IgD-negative memory B cell (primary cell): Measurements from ENCODE around the gene CALHM4. TPM values are rescaled to one million over a fixed set of nuclear protein-coding genes. Genes with fewer than 3 reads are reported as not detected.

Experiments used
- H3K27ac Mint-ChIP-seq, 3 donors: one replicate each; pipeline ENCODE4 v1.8.0; 2020 to 2022; ENCODE audit warnings: mild to moderate bottlenecking in 3 of 3, mixed read lengths in 3 of 3, moderate library complexity in 1 of 3
- H3K27me3 Mint-ChIP-seq: one replicate; pipeline ENCODE4 v1.8.0; 2021; ENCODE audit warnings: mixed read lengths
- H3K36me3 Mint-ChIP-seq: one replicate; pipeline ENCODE4 v1.8.0; 2020; ENCODE audit warnings: mild to moderate bottlenecking, mixed read lengths
- H3K4me1 Mint-ChIP-seq, 3 donors: one replicate each; pipeline ENCODE4 v1.8.0; 2020 to 2022; ENCODE audit warnings: mixed read lengths in 3 of 3, mild to moderate bottlenecking in 1 of 3
- H3K4me3 Mint-ChIP-seq, 4 donors: one replicate each; pipeline ENCODE4 v1.8.0; 2020 to 2022; ENCODE audit warnings: mild to moderate bottlenecking in 4 of 4, mixed read lengths in 4 of 4, moderate library complexity in 3 of 4
- H3K9me3 Mint-ChIP-seq, 3 donors: one replicate each; pipeline ENCODE4 v1.8.0; 2020 to 2021; ENCODE audit warnings: mixed read lengths in 3 of 3, mild to moderate bottlenecking in 1 of 3
- polyA plus RNA-seq: library from polyadenylated mRNA; unstranded; fragments of 300-500 nt; fragmentation: Illumina TruSeq; gene quantifications from one replicate; pipeline ENCODE4 v1.2.3, GENCODE V29; 2021

CALHM4 gene, protein sequence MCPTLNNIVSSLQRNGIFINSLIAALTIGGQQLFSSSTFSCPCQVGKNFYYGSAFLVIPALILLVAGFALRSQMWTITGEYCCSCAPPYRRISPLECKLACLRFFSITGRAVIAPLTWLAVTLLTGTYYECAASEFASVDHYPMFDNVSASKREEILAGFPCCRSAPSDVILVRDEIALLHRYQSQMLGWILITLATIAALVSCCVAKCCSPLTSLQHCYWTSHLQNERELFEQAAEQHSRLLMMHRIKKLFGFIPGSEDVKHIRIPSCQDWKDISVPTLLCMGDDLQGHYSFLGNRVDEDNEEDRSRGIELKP
- polyA plus RNA-seq, result not detected

DNA sequence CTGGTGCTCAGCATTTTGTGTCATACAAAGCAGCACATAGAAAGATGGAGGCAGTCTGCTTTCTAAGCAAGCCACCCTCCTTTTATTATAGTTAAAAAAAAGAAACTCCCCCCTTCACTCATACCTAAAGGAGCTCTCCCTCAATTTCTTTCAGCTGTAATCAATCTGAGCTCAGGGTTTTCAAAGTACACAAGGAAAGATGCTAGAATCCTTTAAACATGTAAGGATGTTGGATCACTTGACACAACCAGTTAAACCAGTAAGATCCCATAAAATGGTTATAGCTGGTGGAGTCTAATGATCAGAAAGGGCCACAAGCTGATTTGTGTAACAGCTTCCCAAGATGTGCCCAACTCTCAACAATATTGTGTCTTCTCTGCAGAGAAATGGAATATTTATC is at the start of gene CALHM4:
TSS of gene CALHM4 (plus strand) at position 301 of the 400 bp plus-strand sequence. CDS start at position 344, 43 bp downstream.
- Mint-ChIP-seq H3K4me3 (no peak within 1 kb of the TSS), H3K4me1 (no peaks in the 10 kb centered on the region), H3K27ac (no peak within 1 kb of the TSS), H3K9me3 (no peaks in the 10 kb centered on the region), H3K27me3 (peaks cover 9% of the 10 kb centered on the region), H3K36me3 (peaks cover 1% of the 10 kb centered on the region)

DNA sequence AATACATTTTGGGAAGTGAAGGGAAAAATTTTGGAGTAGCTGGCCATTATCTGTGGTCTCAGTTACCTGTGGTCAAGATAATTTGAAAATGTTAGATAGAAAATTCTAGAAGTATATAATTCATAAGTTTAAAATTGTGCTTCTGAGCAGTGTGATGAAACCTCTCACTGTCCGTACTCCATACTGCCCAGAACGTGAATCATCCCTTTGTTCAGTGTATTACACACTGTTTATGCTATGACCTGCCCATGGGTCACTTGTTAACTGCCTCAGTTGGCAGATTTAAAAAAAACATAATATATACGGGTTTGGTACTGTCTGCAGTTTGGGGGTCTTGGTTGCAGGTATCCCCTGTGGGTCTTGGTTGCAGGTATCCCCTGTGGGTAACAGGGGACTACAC is 46.2 kb upstream of the CALHM4 start:
- H3K27me3 Mint-ChIP-seq, result peaks cover 2% of the 10 kb centered on the region
- no peak overlapping the region for H3K27ac Mint-ChIP-seq
- peaks cover 5% of the 10 kb centered on the region for H3K36me3 Mint-ChIP-seq
- H3K9me3 Mint-ChIP-seq, result peaks cover 0 to 10% (median 7%) of the 10 kb centered on the region in 3 donors
- H3K4me1 Mint-ChIP-seq, result peaks cover 13 to 18% (median 14%) of the 10 kb centered on the region in 3 donors
- H3K4me3 Mint-ChIP-seq, result no peak overlapping the region

DNA sequence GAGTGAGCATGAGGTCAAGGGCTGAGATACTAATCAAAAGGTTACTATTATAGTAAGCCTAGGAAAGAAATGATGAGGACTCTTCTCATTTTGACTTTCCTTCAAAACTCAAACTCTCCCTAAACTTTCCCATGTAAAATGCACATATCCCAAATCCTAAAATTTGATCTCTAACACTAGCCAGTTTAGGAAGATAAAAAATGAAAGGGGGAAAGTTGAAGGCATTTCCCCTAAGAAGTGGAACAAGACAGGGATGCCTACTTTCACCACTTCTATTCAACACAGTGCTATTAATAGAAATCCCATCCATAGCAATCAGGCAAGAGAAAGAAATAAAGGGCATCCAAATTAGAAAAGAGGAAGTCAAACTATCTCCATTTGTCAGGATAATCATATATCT is 45.0 kb upstream of the CALHM4 start:
- H3K27me3 Mint-ChIP-seq, result peaks cover 2% of the 10 kb centered on the region
- no peak overlapping the region for H3K4me3 Mint-ChIP-seq
- peaks cover 2% of the 10 kb centered on the region for H3K36me3 Mint-ChIP-seq

DNA sequence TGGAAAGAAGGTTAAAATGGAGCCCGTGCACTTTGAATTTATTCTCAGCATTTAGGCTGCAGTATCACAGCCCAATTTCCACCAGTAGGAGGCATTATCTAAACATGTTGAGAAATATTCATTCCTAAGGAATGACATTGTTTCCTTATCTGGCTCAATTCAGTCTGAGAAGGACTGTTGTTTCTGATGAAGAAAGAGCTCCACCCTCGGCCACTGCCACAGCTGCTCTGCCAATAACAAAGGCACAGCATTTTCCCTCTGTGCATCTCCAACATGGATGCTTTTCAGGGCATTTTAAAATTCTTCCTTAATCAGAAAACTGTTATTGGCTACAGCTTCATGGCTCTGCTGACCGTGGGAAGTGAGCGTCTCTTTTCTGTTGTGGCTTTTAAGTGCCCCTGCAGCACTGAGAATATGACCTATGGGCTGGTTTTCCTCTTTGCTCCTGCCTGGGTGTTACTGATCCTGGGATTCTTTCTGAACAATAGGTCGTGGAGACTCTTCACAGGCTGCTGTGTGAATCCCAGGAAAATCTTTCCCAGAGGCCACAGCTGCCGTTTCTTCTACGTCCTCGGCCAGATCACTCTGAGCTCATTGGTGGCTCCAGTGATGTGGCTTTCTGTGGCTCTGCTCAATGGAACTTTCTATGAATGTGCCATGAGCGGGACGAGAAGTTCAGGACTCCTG is 42.0 kb upstream of the CALHM4 start, which contains the start of gene CALHM5:
TSS of gene CALHM5 (plus strand) at position 216 of the 687 bp plus-strand sequence. CDS start at position 274, 58 bp downstream.
- H3K4me1 Mint-ChIP-seq, result peaks cover 9 to 18% (median 11%) of the 10 kb centered on the region in 3 donors
- H3K9me3 Mint-ChIP-seq, result peaks cover 0 to 10% (median 5%) of the 10 kb centered on the region in 3 donors
- H3K36me3 Mint-ChIP-seq, result no peaks in the 10 kb centered on the region
- H3K4me3 Mint-ChIP-seq, result peak within 1 kb of the TSS in 1 of 4 donors; percentile 47
- peak within 1 kb of the TSS in 1 of 3 donors; percentile 24 for H3K27ac Mint-ChIP-seq
- H3K27me3 Mint-ChIP-seq, result peaks cover under 1% of the 10 kb centered on the region

More for the DNA sequence above, 45.0 kb upstream of the CALHM4 start:
- H3K27ac Mint-ChIP-seq, result no peak overlapping the region
- H3K4me1 Mint-ChIP-seq, result peaks cover 13 to 21% (median 20%) of the 10 kb centered on the region in 3 donors
- peaks cover 0 to 10% (median 7%) of the 10 kb centered on the region in 3 donors for H3K9me3 Mint-ChIP-seq

DNA sequence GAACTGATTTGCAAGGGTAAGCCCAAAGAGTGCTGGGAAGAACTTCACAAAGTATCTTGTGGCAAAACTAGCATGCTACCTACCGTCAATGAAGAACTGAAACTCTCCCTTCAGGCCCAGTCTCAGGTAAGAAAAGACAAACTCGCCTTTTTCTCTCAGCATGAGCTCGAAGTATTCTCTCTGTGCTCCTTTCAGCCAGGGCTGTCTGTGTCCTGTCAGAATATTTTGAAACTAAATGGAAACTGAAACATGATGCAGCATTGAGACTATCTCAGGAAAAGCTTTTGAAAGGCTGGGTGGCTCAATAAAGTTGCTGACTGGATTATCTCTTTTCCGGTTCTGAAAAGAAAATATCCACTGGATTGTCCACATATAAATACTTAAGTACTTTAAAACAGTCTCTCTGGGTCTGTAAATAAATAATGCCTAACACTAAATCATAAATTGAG is 41.4 kb upstream of the CALHM4 start:
- Mint-ChIP-seq H3K4me3 (peak overlapping the region in 1 of 4 donors; percentile 47), H3K36me3 (no peaks in the 10 kb centered on the region), H3K9me3 (peaks cover 0 to 10% (median 5%) of the 10 kb centered on the region in 3 donors), H3K27me3 (no peaks in the 10 kb centered on the region), H3K4me1 (peaks cover 9 to 18% (median 11%) of the 10 kb centered on the region in 3 donors), H3K27ac (peak overlapping the region in 1 of 3 donors; percentile 24)

DNA sequence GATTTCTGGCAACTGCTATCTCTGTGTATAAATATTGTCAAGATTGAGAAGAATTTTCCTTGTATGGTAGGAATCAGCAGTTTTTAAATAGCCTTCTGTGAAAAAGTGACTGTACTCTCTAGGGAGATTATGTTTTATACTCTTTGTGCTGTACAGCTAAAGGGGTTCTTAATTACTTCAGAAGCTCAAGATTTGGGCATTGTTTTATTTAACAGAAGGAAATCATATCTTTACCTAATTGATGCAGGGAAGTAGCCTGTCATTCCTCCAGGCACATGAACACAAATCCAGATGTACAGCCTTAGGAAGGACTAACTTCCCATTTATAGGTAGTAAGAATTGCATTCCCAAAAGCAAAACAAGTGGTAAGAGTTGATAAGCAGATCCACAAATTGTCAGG is 40.8 kb upstream of the CALHM4 start:
- Mint-ChIP-seq H3K27ac (no peak overlapping the region), H3K4me1 (peaks cover 9 to 18% (median 11%) of the 10 kb centered on the region in 3 donors), H3K27me3 (no peaks in the 10 kb centered on the region), H3K9me3 (peaks cover 0 to 10% (median 3%) of the 10 kb centered on the region in 3 donors), H3K4me3 (no peak overlapping the region), H3K36me3 (no peaks in the 10 kb centered on the region)

DNA sequence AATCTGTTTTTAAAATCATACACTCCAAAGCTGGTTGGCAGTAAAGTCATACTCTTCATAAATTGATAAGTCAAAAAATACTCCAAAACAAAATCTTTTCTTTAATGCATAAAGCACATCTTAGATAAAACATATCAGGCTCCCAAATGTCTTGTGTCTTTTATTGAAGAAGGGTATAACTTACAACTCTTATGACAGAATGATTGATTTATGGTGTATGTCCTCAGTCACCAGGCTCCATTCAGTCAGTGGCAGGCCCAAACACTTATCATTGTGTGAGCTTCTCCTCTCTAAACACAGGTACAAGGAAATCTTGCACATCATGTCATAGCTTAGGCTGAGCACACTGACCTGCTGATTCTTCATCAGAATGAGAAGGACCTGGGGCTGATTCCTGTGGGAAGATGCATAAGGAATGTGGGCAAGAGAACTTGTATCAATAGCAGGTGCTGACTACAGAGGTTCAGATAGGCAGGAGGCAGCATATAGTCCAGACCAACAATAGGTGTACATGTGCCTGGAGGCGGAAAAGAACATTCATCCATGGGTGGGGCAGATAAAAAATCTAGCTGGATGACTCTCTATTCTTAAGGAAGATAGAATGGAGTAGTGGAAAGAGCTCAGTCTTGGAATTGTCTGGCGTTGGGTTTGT is 40.2 kb upstream of the CALHM4 start:
- Mint-ChIP-seq H3K27ac (peak overlapping the region in 1 of 3 donors; percentile 46), H3K27me3 (no peaks in the 10 kb centered on the region), H3K36me3 (no peaks in the 10 kb centered on the region), H3K4me3 (no peak overlapping the region), H3K4me1 (peaks cover 9 to 18% (median 11%) of the 10 kb centered on the region in 3 donors), H3K9me3 (peaks cover 0 to 7% (median 3%) of the 10 kb centered on the region in 3 donors)

DNA sequence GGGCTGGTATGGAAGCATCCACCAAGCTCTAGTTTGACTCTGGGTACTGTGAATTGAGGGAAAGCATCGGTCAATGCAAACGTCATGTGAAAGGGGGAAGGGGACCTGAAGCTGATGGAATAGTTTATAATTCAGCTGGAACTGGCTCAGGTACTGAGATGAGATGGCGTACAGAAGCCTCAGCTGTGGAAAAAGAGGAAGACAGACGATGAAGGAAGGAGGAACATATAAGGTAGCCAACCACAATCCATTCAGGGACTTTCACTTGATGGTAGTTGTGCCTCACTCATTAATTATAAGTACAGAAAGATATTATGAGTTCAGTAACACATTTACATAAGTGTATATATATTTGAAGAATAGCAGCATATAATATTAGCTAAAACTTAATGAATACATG is 39.4 kb upstream of the CALHM4 start:
- Mint-ChIP-seq H3K4me3 (no peak overlapping the region), H3K27me3 (peaks cover 4% of the 10 kb centered on the region), H3K4me1 (peaks cover 9 to 18% (median 11%) of the 10 kb centered on the region in 3 donors), H3K27ac (peak overlapping the region in 1 of 3 donors; percentile 14), H3K36me3 (no peaks in the 10 kb centered on the region), H3K9me3 (no peaks in the 10 kb centered on the region)

DNA sequence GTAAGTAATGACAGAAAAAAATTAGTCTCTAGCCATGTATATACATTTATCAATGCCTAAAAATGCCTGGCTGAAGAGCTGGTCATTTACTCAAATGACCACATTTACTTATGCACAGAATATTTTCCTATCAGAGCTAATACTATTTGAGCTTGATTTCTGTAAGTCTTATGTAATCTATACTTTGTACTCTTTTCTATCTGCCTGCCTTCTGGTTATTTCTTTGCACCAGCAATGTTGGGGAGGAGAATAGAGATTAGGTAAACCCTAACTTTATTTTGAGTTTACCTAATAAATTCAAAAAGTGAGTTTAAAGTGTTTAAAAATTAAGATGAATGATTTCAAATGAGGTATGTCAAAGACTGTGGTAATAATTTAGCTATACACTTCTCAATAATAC is 38.4 kb upstream of the CALHM4 start:
- peaks cover 4% of the 10 kb centered on the region for H3K27me3 Mint-ChIP-seq
- no peaks in the 10 kb centered on the region for H3K9me3 Mint-ChIP-seq
- H3K36me3 Mint-ChIP-seq, result no peaks in the 10 kb centered on the region
- no peak overlapping the region for H3K27ac Mint-ChIP-seq
- H3K4me3 Mint-ChIP-seq, result no peak overlapping the region
- H3K4me1 Mint-ChIP-seq, result peaks cover 9 to 18% (median 11%) of the 10 kb centered on the region in 3 donors

DNA sequence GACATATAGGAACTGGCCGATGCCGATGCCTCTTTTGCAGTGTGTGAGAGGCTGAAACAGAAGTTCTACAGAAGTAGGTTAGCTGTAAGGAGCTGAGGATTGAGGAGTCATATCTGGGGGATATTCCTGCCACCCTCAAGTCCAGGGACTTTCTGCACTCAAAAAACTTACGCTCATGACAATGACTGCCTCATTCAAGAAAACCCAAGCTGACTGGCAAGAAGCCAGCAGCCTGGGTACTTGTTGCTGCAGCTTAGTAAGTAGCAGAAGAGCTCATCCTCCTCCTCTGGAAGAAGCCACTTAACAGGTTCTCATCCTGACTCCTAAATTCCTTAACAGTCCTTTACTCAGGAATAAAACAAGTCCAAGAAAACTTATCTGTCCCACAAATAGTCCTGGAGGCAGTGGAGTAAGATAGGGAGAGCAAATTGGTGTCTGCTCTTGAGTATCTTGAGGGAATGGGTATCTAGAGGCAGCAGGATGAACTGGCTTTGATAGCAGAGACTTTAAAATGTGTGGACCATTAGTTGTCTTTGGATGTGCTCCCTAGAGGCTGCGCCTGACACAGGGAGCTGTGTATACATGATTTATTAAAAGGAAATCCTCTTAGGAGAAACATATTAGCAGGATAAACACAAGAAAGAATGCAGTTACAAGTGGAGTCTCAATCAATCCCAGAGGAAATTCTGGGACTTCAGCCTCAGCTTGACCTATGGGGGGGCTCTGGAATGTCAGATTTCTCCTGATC is 34.8 kb upstream of the CALHM4 start:
- no peak overlapping the region for H3K27ac Mint-ChIP-seq
- H3K36me3 Mint-ChIP-seq, result no peaks in the 10 kb centered on the region
- peaks cover 4% of the 10 kb centered on the region for H3K27me3 Mint-ChIP-seq
- no peak overlapping the region for H3K4me3 Mint-ChIP-seq
- no peaks in the 10 kb centered on the region for H3K9me3 Mint-ChIP-seq
- peaks cover 0 to 5% (median 2%) of the 10 kb centered on the region in 3 donors for H3K4me1 Mint-ChIP-seq

DNA sequence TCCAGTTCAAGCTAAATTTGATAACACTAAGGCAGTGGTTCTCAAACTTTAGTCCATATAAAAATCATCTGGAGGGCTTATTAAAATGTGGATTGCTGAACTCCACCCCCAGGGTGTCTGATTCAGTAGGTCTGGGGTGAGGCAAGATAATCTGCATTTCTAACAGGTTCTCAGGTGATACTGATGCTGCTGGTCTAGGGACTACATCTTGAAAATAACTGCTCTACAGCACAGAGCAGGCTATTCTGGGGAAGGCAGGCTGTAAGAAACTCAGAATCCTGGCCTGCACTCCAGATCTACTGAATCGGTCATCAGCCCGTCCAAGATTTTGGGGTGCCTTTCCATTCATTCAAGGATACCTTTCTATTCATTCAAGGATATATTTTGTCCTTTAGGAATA is 30.7 kb upstream of the CALHM4 start:
- Mint-ChIP-seq H3K9me3 (no peaks in the 10 kb centered on the region), H3K27me3 (peaks cover 4% of the 10 kb centered on the region), H3K36me3 (no peaks in the 10 kb centered on the region), H3K4me3 (no peak overlapping the region), H3K27ac (no peak overlapping the region), H3K4me1 (peaks cover 0 to 1% (median 0%) of the 10 kb centered on the region in 3 donors)

DNA sequence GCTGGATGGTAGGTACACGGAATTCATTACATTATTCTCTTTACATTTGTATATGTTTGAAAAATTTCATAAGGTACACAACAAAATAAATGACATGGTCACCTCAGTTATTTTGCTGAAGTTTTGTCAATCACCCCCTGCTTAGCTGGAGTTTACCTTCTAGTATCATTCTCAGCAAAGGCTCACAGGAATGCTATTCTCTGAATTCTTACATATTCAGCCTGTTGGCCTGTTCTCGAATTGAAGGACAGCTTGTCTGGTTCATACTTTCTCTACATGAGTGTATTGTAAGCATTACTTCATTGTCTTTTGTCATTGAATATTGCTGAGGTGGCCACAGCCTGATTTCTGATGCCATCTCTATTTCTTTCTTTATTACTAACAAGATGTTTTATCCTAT is 29.3 kb upstream of the CALHM4 start:
- Mint-ChIP-seq H3K27me3 (no peaks in the 10 kb centered on the region), H3K36me3 (no peaks in the 10 kb centered on the region), H3K27ac (no peak overlapping the region), H3K9me3 (no peaks in the 10 kb centered on the region), H3K4me1 (peaks cover 0 to 2% (median 0%) of the 10 kb centered on the region in 3 donors), H3K4me3 (no peak overlapping the region)

DNA sequence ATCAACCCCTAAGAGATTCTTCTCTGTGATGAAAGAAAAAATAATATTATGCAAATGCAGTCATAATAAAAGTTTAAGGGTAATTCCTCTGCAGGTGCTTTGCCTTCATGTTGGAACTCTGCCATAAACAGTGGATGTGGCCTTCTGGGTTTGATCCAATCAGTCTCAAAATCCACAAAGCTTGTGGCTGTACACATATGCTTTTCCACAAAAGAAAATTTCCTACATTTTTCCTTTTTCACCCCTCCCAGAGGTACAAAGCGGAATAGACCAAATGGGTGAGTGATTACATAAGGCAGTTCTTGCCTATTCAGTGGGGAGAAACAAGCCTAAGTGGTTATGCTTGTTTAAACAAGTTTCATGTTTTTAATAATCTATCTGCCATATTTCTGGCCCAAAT is 25.4 kb upstream of the CALHM4 start:
- no peak overlapping the region for H3K27ac Mint-ChIP-seq
- peaks cover 7 to 12% (median 12%) of the 10 kb centered on the region in 3 donors for H3K4me1 Mint-ChIP-seq
- no peaks in the 10 kb centered on the region for H3K9me3 Mint-ChIP-seq
- H3K36me3 Mint-ChIP-seq, result no peaks in the 10 kb centered on the region
- no peak overlapping the region for H3K4me3 Mint-ChIP-seq
- H3K27me3 Mint-ChIP-seq, result peaks cover 2% of the 10 kb centered on the region

DNA sequence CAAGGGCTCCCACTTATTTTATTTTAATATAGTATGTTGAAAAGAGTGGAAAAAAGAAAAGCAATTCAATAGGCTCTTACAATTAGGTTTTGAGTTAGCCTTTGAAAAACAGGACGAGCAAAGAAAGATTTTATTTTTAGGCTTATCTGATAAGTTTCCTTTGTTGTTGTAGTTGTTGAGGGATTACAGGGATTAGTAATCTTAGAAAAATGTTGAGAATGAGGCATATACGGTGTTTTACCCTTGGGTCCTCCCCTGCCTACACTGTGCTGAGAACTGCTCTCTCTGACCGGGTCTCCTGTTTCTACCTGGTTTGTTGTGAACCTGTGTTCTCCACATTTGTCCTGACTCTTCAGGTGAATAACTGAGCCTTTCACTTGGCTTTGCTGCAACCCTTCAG is 24.8 kb upstream of the CALHM4 start:
- Mint-ChIP-seq H3K27ac (no peak overlapping the region), H3K9me3 (no peaks in the 10 kb centered on the region), H3K27me3 (peaks cover 2% of the 10 kb centered on the region), H3K4me1 (peaks cover 7 to 12% (median 12%) of the 10 kb centered on the region in 3 donors), H3K4me3 (no peak overlapping the region), H3K36me3 (no peaks in the 10 kb centered on the region)
